Measurements from ENCODE around the gene ZNF592.
"Not testable (repeated sequence)": the region's sequence is repeated elsewhere in the genome, so short reads cannot be mapped to it uniquely, and the experiment has no call there.

The ZNF592 gene

GRCh38 chr15:84741121-84741520 is 7.3 kb upstream of the ZNF592 start:
- DNase-seq (ENCODE audit: low read depth in 3 of 3), result no peak

DNA sequence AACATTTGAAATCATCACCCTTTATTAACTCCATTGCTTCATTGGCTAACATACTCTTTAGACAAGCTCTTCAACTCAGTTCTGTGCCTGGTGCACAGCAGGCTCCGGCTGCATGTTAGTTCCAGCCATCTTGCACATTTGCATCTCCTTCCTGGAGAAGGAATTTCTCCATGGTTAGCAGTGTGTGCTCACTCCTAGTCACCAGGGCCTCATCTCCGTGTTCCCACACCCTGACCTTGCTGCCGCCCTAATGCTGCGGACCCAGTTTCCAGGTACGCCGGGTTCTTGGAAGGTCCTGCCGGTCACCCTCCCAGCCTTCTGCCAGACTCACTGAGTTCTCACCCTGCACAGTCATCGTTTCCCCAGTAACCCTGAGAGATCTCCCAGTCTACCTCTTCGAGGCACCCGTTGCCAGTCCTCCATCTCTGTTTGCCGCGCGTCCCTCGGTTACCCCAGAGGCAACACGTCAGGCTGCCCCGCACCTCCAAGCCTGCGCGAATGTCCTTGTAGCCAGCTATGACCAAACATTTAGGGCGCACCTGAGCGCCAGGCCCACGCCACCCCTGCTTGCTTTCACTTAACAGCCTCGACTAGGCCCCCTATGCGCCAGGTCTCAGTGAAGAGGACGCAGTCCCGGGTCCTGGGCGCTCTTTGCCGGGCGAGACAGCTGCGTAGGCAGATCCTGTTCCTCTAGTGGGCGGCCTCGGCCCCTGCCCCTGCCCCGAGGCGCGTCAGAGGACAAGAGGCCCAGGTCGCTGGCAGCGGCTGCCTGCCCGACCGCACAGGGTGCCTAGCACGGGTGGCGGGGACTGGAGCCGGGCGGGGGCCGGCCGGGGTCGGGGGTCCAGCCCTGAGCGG is 747 bp upstream of the ZNF592 start:
- DNase-seq (ENCODE audit: low read depth in 3 of 3), result peak; percentile 39 to 65 (median 45)

- DNase-seq (ENCODE audit: low read depth in 3 of 3), result peak in 1 of 3 experiments; percentile 46
These were observed 959 bp downstream of the ZNF592 start for GRCh38 chr15:84749111-84749991.

- DNase-seq (ENCODE audit: low read depth in 3 of 3), result no peak
These were observed 2.2 kb downstream of the ZNF592 start for GRCh38 chr15:84750583-84751092.

- not testable (repeated sequence) for DNase-seq (ENCODE audit: low read depth in 3 of 3)
These were observed 3.3 kb downstream of the ZNF592 start for GRCh38 chr15:84751721-84752120.

GRCh38 chr15:84752195-84752594 is 3.8 kb downstream of the ZNF592 start:
- DNase-seq (ENCODE audit: low read depth in 3 of 3), result no peak

DNA sequence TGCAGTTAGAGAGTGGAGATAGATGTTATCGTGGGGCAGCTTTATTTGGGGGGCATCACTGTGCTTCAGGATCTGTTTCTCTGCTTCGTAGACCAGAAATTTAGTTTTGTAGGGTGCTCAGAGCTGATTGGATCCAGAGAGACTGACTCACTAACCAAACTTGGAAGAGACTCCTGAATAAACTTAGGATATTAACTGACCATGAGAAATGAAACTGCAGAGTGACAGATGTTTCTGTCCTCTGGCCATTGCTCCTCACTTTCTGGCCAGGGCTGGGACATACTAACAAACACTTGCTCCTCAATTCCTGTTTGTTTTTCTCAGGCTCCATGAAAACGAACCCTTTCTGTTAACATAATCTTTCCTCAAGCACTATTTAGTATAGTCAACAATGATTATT is 4.3 kb downstream of the ZNF592 start:
- DNase-seq (ENCODE audit: low read depth in 3 of 3), result no peak

- DNase-seq (ENCODE audit: low read depth in 3 of 3), result not testable (repeated sequence)
These were observed 6.5 kb downstream of the ZNF592 start for GRCh38 chr15:84754889-84755288.

DNA sequence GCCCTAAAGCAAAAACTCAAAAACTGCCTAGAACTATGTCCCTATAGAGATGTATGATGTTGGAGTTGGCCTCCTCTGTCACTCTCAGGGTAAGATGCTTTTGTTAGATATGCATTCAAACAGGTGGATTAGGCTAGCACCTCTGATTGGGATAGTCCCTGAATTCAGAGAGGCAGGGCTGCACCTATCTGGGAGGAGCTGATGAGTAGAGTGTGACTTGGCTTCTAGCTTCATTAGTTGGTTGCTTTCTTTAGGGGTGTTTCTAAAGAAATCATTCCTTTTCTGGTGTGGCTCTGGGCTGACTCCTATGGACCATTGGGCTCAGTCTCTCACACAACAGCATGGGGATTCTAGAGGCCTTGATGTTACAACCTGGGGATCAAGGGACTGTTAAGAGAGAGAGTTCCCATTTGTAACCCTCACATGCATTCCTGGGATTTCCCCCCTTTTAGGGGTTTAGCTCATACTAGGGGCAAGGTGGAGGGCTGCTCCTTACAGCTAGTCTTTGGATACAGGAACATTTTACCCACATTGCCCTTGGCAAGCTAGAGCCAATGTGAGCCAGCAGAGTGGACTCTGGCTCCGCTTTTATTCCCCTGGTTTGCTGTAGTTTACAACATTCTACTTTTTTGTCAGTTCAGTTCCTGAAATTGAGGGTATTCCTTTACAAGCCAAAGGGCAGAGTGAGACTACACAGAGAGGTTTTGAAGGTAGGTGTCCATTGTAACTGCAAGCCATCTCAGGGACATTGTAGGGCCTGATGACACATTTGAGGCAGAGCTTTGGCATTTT is 7.5 kb downstream of the ZNF592 start:
- no peak for DNase-seq (ENCODE audit: low read depth in 3 of 3)

GRCh38 chr15:84759018-84759417 is 10.6 kb downstream of the ZNF592 start:
- no peak for DNase-seq (ENCODE audit: low read depth in 3 of 3)

- DNase-seq (ENCODE audit: low read depth in 3 of 3), result no peak
These were observed 11.8 kb downstream of the ZNF592 start for GRCh38 chr15:84760219-84760618.

DNA sequence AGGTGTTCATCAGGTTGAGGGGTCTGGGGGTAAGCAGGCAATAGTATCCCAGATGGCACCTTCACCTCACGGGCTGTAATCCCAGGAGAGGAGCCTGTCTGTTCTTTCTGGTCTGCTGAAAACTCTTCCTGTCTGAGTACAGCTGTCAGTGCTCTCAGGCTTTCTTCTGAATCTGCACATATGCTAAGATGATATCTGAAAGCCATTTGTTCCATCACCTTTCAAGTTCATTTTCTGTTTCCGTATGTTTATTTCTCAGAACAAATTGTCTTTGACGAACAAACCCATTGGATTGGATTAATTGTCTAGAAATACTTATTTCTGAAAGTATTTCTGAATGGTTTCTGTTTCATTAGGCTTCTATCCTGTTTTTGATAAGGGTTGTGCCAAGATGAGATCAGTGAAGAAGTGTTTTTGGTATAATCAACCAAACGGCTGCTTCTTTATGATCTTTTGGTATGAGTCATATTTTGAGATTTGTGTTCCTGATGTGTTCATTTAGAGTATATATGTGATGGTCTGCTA is 13.3 kb downstream of the ZNF592 start:
- no peak for DNase-seq (ENCODE audit: low read depth in 3 of 3)

DNA sequence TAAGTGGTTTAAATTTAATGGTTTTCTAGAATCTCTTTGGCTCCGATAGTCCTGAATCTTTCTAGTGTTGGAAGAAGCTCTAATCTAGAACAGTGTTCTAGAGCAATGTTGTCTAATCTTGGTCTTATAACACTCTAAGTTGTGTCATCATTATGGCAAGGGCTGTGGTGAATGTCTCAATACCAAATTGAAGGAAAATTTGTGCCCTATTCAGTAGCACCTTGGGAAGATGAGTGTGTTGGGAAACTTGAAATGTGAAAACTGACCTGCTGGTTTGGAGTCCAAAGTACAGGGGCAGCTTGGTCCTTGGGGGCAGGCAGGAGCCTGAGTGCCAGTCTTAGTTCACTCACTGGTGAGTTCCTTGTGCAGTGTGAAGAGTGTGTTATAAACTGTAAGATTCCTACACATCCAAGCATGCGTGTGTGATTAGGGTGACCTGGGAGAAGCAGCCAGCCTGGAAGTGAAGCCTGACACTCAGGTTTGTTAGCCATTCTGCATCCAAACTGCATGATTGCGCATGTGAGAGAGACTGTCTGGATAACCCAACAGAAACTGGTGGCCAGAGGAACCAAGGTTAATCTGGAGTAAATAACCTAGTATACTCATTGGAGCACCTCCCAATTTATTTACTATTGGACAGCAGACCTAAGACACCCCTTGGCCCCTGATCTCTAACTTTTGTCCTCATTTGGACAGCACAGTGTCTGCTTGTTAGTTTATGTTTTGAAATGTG is 14.6 kb downstream of the ZNF592 start:
- DNase-seq (ENCODE audit: low read depth in 3 of 3), result no peak

GRCh38 chr15:84764585-84764984 is 16.2 kb downstream of the ZNF592 start:
- DNase-seq (ENCODE audit: low read depth in 3 of 3), result no peak

- no peak for DNase-seq (ENCODE audit: low read depth in 3 of 3)
These were observed 16.6 kb downstream of the ZNF592 start for GRCh38 chr15:84764989-84765388.

GRCh38 chr15:84765675-84766074 is 17.3 kb downstream of the ZNF592 start:
- no peak for DNase-seq (ENCODE audit: low read depth in 3 of 3)

DNA sequence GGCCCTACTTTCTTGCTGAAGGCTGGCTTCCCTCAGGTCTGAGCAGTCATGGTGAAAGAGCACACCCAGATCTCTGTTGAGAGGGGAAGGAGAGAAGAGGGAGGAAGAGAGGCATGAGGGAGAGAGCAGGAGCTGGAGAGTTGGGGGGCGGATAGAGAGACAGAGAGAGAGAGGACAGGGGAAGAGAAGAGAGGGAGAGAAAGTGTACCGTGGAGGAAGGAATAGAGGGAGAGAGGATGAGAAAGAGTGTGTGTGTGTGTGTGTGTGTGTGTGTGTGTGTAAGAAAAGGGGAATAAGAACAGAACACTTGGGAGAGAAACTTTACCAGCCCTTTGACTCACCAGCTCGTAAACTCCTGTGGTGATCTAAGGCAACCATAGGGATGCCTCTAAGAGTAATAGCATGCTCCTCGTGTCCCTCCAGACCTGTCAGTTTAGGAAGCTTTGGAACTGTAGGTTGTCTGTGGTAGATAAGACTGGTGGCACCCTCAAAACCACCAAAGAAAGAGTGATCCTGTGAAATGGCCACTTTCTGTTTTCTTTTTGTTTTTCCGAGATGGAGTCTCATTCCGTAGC is 18.2 kb downstream of the ZNF592 start:
- no peak for DNase-seq (ENCODE audit: low read depth in 3 of 3)

GRCh38 chr15:84772031-84772430 is 23.6 kb downstream of the ZNF592 start:
- DNase-seq (ENCODE audit: low read depth in 3 of 3), result no peak

DNA sequence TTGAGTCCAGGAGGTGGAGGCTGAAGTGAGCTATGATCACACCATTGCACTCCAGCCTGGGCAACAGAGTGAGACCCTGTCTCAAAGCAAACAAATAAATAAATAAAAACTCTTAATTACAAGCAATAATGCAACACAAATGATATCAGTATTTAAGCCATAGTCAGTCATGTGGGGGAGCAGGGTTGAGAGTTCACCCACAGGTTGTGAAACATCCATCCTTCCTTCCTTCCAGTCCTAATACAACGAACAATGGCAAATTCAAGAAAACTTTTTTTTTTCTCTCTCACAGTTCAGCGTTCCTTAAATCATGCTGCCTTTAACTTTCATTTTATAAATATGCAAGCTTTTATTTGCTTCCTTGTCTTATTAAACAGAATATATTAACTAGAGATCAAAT is 24.1 kb downstream of the ZNF592 start:
- DNase-seq (ENCODE audit: low read depth in 3 of 3), result no peak

DNA sequence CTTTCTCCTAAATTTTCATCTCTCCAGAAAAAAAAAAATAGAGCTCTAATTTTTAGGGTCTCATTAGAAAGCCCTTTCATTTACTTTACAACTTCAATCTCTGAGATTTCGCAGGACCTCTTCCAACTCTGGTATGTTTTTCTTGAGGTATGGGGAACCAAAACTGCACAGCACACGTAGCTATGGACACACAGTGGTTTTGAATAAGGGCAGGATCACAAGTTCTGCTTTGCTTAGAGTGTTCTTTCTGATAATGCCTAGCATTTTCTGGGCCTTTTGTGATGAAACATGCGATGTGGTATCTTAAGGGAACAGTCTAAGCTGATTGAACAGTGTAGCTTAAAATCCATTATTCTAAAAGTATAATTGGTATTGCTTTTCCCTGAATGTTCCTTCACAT is 25.3 kb downstream of the ZNF592 start:
- no peak for DNase-seq (ENCODE audit: low read depth in 3 of 3)

All from stimulated activated CD4-positive, alpha-beta T cell treated with anti-CD3 and anti-CD28 coated beads, TNF-alpha, amount 100 ng/mL, for 24 hours (primary cell).